Lower leg skin (tissue), 3 donors: ENCODE measurements around the gene AUTS2.

ENCODE experiments used
- POLR2A ChIP-seq, 2 donors: fragments of 450-650 bp; IDR thresholded peaks; one replicate each; pipeline ENCODE4 v1.6.1; 2016 to 2017; ENCODE audit warnings: antibody characterized with exemption in 2 of 2, mild to moderate bottlenecking in 1 of 2, moderate library complexity in 1 of 2
- TF ChIP-seq, protein P1 (sequence below), 3 donors: fragments of 450-650 bp; IDR thresholded peaks; one replicate each; pipeline ENCODE4 v1.5.1; 2016; ENCODE audit warnings: antibody characterized with exemption in 3 of 3, mild to moderate bottlenecking in 3 of 3, moderate library complexity in 2 of 3

DNA sequence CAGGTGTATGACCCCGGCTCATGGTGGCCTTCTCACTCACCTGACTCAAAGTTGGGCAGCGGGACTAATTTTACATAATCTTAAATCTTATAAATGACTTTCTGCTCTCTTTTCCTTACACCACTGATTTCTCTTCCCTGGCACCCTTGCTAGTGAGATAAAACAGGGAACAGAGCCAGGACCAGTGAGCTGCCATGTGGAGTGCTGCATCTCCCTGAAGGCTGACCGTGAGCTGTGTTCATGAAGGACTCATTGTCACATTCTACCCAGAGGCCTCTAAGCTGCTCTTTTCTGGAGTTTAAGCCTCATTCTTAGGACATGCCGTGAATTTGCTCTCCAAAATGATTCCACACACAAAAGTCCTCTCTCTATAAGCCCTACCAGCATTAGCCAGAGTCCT, 762.3 kb downstream of the AUTS2 start:
- TF ChIP-seq, protein P1, sequence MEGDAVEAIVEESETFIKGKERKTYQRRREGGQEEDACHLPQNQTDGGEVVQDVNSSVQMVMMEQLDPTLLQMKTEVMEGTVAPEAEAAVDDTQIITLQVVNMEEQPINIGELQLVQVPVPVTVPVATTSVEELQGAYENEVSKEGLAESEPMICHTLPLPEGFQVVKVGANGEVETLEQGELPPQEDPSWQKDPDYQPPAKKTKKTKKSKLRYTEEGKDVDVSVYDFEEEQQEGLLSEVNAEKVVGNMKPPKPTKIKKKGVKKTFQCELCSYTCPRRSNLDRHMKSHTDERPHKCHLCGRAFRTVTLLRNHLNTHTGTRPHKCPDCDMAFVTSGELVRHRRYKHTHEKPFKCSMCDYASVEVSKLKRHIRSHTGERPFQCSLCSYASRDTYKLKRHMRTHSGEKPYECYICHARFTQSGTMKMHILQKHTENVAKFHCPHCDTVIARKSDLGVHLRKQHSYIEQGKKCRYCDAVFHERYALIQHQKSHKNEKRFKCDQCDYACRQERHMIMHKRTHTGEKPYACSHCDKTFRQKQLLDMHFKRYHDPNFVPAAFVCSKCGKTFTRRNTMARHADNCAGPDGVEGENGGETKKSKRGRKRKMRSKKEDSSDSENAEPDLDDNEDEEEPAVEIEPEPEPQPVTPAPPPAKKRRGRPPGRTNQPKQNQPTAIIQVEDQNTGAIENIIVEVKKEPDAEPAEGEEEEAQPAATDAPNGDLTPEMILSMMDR (IDR thresholded peaks at IDR 0.05) = no peak
- no peak for TF ChIP-seq POLR2A (IDR thresholded peaks at IDR 0.05)
